Neural progenitor cell (in vitro differentiated cells): ENCODE measurements around the gene SHC2. TPM values are rescaled to one million over a fixed set of nuclear protein-coding genes. Genes with fewer than 3 reads are reported as not detected.
A peak's percentile ranks its signal among the peaks of the same experiment; 100 is the strongest.

Experiments used
- DNase-seq: peaks from one replicate; pipeline ENCODE4 v3.0.0-alpha.2; 2016; ENCODE audit warnings: low spot score
- H2AFZ ChIP-seq: fragments of 200-600 bp; sonication (generic); replicated peaks from 2 replicates; pipeline ENCODE4 v1.6.1; 2016; ENCODE audit warnings: antibody characterized with exemption
- H3F3A ChIP-seq: fragments of 200-600 bp; sonication (generic); 2 replicates; pipeline ENCODE4 v1.6.1; 2016; ENCODE audit warnings: antibody characterized with exemption, low read depth
- H3K27ac ChIP-seq: fragments of 200-600 bp; sonication (generic); 2 replicates; pipeline ENCODE4 v1.5.1; 2016; ENCODE audit warnings: mild to moderate bottlenecking
- H3K27me3 ChIP-seq: fragments of 200-600 bp; sonication (generic); 2 replicates; pipeline ENCODE4 v1.6.1; 2016; ENCODE audit warnings: mild to moderate bottlenecking, moderate library complexity
- H3K36me3 ChIP-seq: fragments of 200-600 bp; sonication (generic); 2 replicates; pipeline ENCODE4 v1.5.1; 2016
- H3K4me1 ChIP-seq: fragments of 200-600 bp; sonication (generic); 2 replicates; pipeline ENCODE4 v1.6.1; 2016; ENCODE audit warnings: mixed run types
- H3K4me2 ChIP-seq: fragments of 200-600 bp; sonication (generic); 2 replicates; pipeline ENCODE4 v1.6.1; 2016
- H3K4me3 ChIP-seq: fragments of 200-600 bp; sonication (generic); 2 replicates; pipeline ENCODE4 v1.5.1; 2016
- H3K79me2 ChIP-seq: fragments of 200-600 bp; sonication (generic); 2 replicates; pipeline ENCODE4 v1.6.1; 2016; ENCODE audit warnings: low read depth
- H3K9ac ChIP-seq: fragments of 200-600 bp; sonication (generic); 2 replicates; pipeline ENCODE4 v1.6.1; 2016
- H3K9me3 ChIP-seq: fragments of 200-600 bp; sonication (generic); 2 replicates; pipeline ENCODE4 v1.5.1; 2016; ENCODE audit warnings: low read depth
- H4K20me1 ChIP-seq: fragments of 200-600 bp; sonication (generic); 2 replicates; pipeline ENCODE4 v1.6.1; 2016; ENCODE audit warnings: low read depth
- H3K27ac Mint-ChIP-seq: 3 replicates; pipeline ENCODE4 v1.8.0; 2021; ENCODE audit warnings: mixed read lengths
- H3K27me3 Mint-ChIP-seq: 2 replicates; pipeline ENCODE4 v1.8.0; 2022; ENCODE audit warnings: low read depth, mild to moderate bottlenecking, inconsistent platforms, moderate library complexity, mixed read lengths; ENCODE audit not compliant: insufficient read depth
- H3K36me3 Mint-ChIP-seq: 3 replicates; pipeline ENCODE4 v1.8.0; 2021; ENCODE audit warnings: mixed read lengths
- H3K4me1 Mint-ChIP-seq: 3 replicates; pipeline ENCODE4 v1.8.0; 2021; ENCODE audit warnings: mixed read lengths
- H3K4me3 Mint-ChIP-seq: 3 replicates; pipeline ENCODE4 v1.8.0; 2021; ENCODE audit warnings: mild to moderate bottlenecking, moderate library complexity, mixed read lengths
- H3K9me3 Mint-ChIP-seq: 3 replicates; pipeline ENCODE4 v1.8.0; 2020; ENCODE audit warnings: mixed read lengths
- CTCF ChIP-seq: fragments of 200-600 bp; sonication (generic); IDR thresholded peaks from 2 replicates; pipeline ENCODE4 v1.5.1; 2017; ENCODE audit warnings: antibody characterized with exemption, mild to moderate bottlenecking
- EZH2 ChIP-seq: fragments of 200-600 bp; sonication (generic); IDR thresholded peaks from 2 replicates; pipeline ENCODE4 v1.6.1; 2017; ENCODE audit warnings: antibody characterized with exemption, mild to moderate bottlenecking, moderate library complexity
- EZH2phosphoT487 ChIP-seq: fragments of 200-600 bp; sonication (generic); IDR thresholded peaks from 2 replicates; pipeline ENCODE4 v1.6.1; 2017; ENCODE audit warnings: antibody characterized with exemption
- total RNA-seq: library from RNA; depleted of rRNA; stranded (reverse); fragments of >200 nt; gene quantifications from 2 replicates; pipeline ENCODE4 v1.2.3, GENCODE V29; 2015; ENCODE audit warnings: low replicate concordance

Gene SHC2
- total RNA-seq, 1 donor from 2014 or later: 3.2 TPM

- peak overlapping the region; percentile 89 for H2AFZ ChIP-seq
- DNase-seq: no peak
- no peak overlapping the region for H3K9ac ChIP-seq
- H3K4me1 Mint-ChIP-seq: peaks cover 21% of the 10 kb centered on the region
- H3K4me1 ChIP-seq: peaks cover 21% of the 10 kb centered on the region
- no peaks in the 10 kb centered on the region for H3K9me3 ChIP-seq
- H3K4me2 ChIP-seq: peak overlapping the region; percentile 97
- peak overlapping the region; percentile 95 for H3K4me3 Mint-ChIP-seq
- H3K79me2 ChIP-seq: no peaks in the 10 kb centered on the region
- no peaks in the 10 kb centered on the region for H3K36me3 Mint-ChIP-seq
- H3K27me3 Mint-ChIP-seq: peaks cover 6% of the 10 kb centered on the region
- H3K9me3 Mint-ChIP-seq: peaks cover 2% of the 10 kb centered on the region
- H3K27ac Mint-ChIP-seq: peak overlapping the region; percentile 95
- H3K27ac ChIP-seq: no peak overlapping the region
- H3F3A ChIP-seq: peaks cover 29% of the 10 kb centered on the region
- peaks cover 3% of the 10 kb centered on the region for H4K20me1 ChIP-seq
- TF ChIP-seq CTCF (no peak), EZH2phosphoT487 (no peak), EZH2 (no peak)
- peak overlapping the region; percentile 99 for H3K4me3 ChIP-seq
- peaks cover 16% of the 10 kb centered on the region for H3K27me3 ChIP-seq
- no peaks in the 10 kb centered on the region for H3K36me3 ChIP-seq
Measured at GRCh38 chr19:409516-410242, 51.2 kb downstream of the SHC2 start.

- peak within 1 kb of the TSS; percentile 89 for H2AFZ ChIP-seq
Measured at GRCh38 chr19:408902-409515, 51.8 kb downstream of the SHC2 start, which contains the start of gene C2CD4C. Gene C2CD4C, minus strand, starts transcription at chr19:409147. Its CDS starts 786 bp downstream, at chr19:408361.

GRCh38 chr19:408441-408901 is 52.4 kb downstream of the SHC2 start:
- no peak for DNase-seq
- Histone ChIP-seq H3K4me1 (peaks cover 21% of the 10 kb centered on the region), H3K27ac (no peak overlapping the region), H3K36me3 (no peaks in the 10 kb centered on the region), H3K4me3 (peak overlapping the region; percentile 99), H3K27me3 (peaks cover 16% of the 10 kb centered on the region), H3K4me2 (peak overlapping the region; percentile 97), H3K79me2 (no peaks in the 10 kb centered on the region), H3K9me3 (no peaks in the 10 kb centered on the region), H3K9ac (peak overlapping the region; percentile 17), H3F3A (peaks cover 32% of the 10 kb centered on the region), H2AFZ (peak overlapping the region; percentile 89), H4K20me1 (peaks cover 3% of the 10 kb centered on the region)
- Mint-ChIP-seq H3K4me3 (peak overlapping the region; percentile 79), H3K27me3 (peaks cover 7% of the 10 kb centered on the region), H3K4me1 (peaks cover 24% of the 10 kb centered on the region), H3K36me3 (no peaks in the 10 kb centered on the region), H3K27ac (no peak overlapping the region), H3K9me3 (peaks cover 2% of the 10 kb centered on the region)
- TF ChIP-seq CTCF (no peak), EZH2 (no peak), EZH2phosphoT487 (no peak)

More at GRCh38 chr19:408902-409515, 51.8 kb downstream of the SHC2 start, which contains the start of gene C2CD4C:
- peaks cover 29% of the 10 kb centered on the region for H3F3A ChIP-seq
- H3K9ac ChIP-seq: peak within 1 kb of the TSS; percentile 17
- no peak within 1 kb of the TSS for H3K27ac ChIP-seq
- peaks cover 16% of the 10 kb centered on the region for H3K27me3 ChIP-seq
- Mint-ChIP-seq H3K9me3 (peaks cover 2% of the 10 kb centered on the region), H3K27ac (peak within 1 kb of the TSS; percentile 95), H3K4me1 (peaks cover 21% of the 10 kb centered on the region), H3K4me3 (peak within 1 kb of the TSS; percentile 95), H3K36me3 (no peaks in the 10 kb centered on the region), H3K27me3 (peaks cover 6% of the 10 kb centered on the region)
- peaks cover 21% of the 10 kb centered on the region for H3K4me1 ChIP-seq
- H3K4me3 ChIP-seq: peak within 1 kb of the TSS; percentile 99
- no peaks in the 10 kb centered on the region for H3K9me3 ChIP-seq
- H3K4me2 ChIP-seq: peak within 1 kb of the TSS; percentile 97
- H3K36me3 ChIP-seq: no peaks in the 10 kb centered on the region
- no peaks in the 10 kb centered on the region for H3K79me2 ChIP-seq
- DNase-seq: peak; percentile 71
- TF ChIP-seq EZH2 (no peak), EZH2phosphoT487 (no peak), CTCF (no peak)
- H4K20me1 ChIP-seq: peaks cover 3% of the 10 kb centered on the region
